HL-60 (cell line): ENCODE data around the gene TMEM128.

Experiments
- DNase-seq, 2 experiments: peaks; one replicate each; pipeline ENCODE4 v3.0.0-alpha.2; 2010 to 2020; ENCODE audit warnings: low read depth in 1 of 2, low spot score in 1 of 2
- H3K27ac ChIP-seq: fragments of 250-450 bp; sonication (Bioruptor Pico); replicated peaks from 2 replicates; pipeline ENCODE4 v1.5.1; 2020; ENCODE audit warnings: mild to moderate bottlenecking, moderate library complexity
- H3K27me3 ChIP-seq: fragments of 250-450 bp; sonication (Bioruptor Pico); 2 replicates; pipeline ENCODE4 v1.5.1; 2021; ENCODE audit warnings: mild to moderate bottlenecking, moderate library complexity; ENCODE audit not compliant: insufficient read depth, poor library complexity, severe bottlenecking
- H3K4me3 ChIP-seq: replicated peaks from 2 replicates; pipeline ENCODE4 v1.5.1; 2011; ENCODE audit warnings: mild to moderate bottlenecking, control low read depth, low read length; ENCODE audit not compliant: insufficient read depth
- CTCF ChIP-seq: IDR thresholded peaks from one replicate; pipeline ENCODE4 v1.5.1; 2011; ENCODE audit warnings: low read length, control low read depth, inconsistent platforms; ENCODE audit not compliant: insufficient read depth
- GABPA ChIP-seq: IDR thresholded peaks from 2 replicates; pipeline ENCODE4 v1.6.1; 2012; ENCODE audit warnings: low read depth
- POLR2AphosphoS5 ChIP-seq: IDR thresholded peaks from 2 replicates; pipeline ENCODE4 v1.6.1; 2012; ENCODE audit warnings: low read depth
- REST ChIP-seq: IDR thresholded peaks from 2 replicates; pipeline ENCODE4 v1.6.1; 2012; ENCODE audit warnings: low read depth; ENCODE audit not compliant: insufficient replicate concordance
- SPI1 ChIP-seq: IDR thresholded peaks from 2 replicates; pipeline ENCODE4 v1.6.1; 2012; ENCODE audit warnings: low read depth, mild to moderate bottlenecking, borderline replicate concordance

TMEM128 gene

GRCh38 chr4:4269331-4269731, 21.3 kb upstream of the TMEM128 start:
- DNase-seq, result no peak
- H3K27me3 ChIP-seq, result no peaks in the 10 kb centered on the region
- H3K4me3 ChIP-seq, result no peak overlapping the region
- no peak overlapping the region for H3K27ac ChIP-seq
- TF ChIP-seq GABPA (no peak), SPI1 (no peak), REST (no peak), CTCF (no peak), POLR2AphosphoS5 (no peak)

- Histone ChIP-seq H3K27ac (no peak overlapping the region), H3K27me3 (no peaks in the 10 kb centered on the region), H3K4me3 (no peak overlapping the region)
- no peak for TF ChIP-seq REST
- DNase-seq, result no peak
These were observed 20.8 kb upstream of the TMEM128 start for GRCh38 chr4:4268776-4269175.

- Histone ChIP-seq H3K4me3 (no peak overlapping the region), H3K27me3 (no peaks in the 10 kb centered on the region), H3K27ac (no peak overlapping the region)
- DNase-seq, result no peak
- no peak for TF ChIP-seq CTCF
- no peak for TF ChIP-seq GABPA
- TF ChIP-seq REST, result no peak
- no peak for TF ChIP-seq SPI1
These were observed 20.0 kb upstream of the TMEM128 start for GRCh38 chr4:4267981-4268380.

GRCh38 chr4:4260185-4260751, 12.2 kb upstream of the TMEM128 start:
- Histone ChIP-seq H3K27ac (no peak overlapping the region), H3K4me3 (no peak overlapping the region), H3K27me3 (no peaks in the 10 kb centered on the region)
- TF ChIP-seq CTCF, result peak; percentile 54
- TF ChIP-seq POLR2AphosphoS5, result no peak
- peak in 1 of 2 experiments; percentile 36 for DNase-seq
